Thyroid gland (tissue), 4 donors: ENCODE results near the gene DDX18. TPM values are rescaled to one million over a fixed set of nuclear protein-coding genes. Genes with fewer than 3 reads are reported as not detected.

Experiments used
- DNase-seq, 2 donors: peaks; one replicate each; pipeline ENCODE4 v3.0.0-alpha.2; 2019
- H3K27ac ChIP-seq, 3 donors: fragments of 200-600 bp; sonication (generic); 1 replicate in 2 of 3; 2 replicates in 1 of 3; pipeline ENCODE4 v1.5.1; 2016 to 2019; ENCODE audit warnings: mild to moderate bottlenecking in 1 of 3, moderate library complexity in 1 of 3
- H3K27me3 ChIP-seq: fragments of 200-600 bp; sonication (generic); one replicate; pipeline ENCODE4 v1.5.1; 2019
- H3K36me3 ChIP-seq, 2 donors: fragments of 200-600 bp; sonication (generic); one replicate each; pipeline ENCODE4 v1.5.1; 2016 to 2019
- H3K4me1 ChIP-seq, 2 donors: fragments of 200-600 bp; sonication (generic); one replicate each; pipeline ENCODE4 v1.5.1; 2017 to 2019
- H3K4me3 ChIP-seq, 3 donors: fragments of 200-600 bp; sonication (generic); replicated peaks in 1 of 3; 1 replicate in 2 of 3; 2 replicates in 1 of 3; pipeline ENCODE4 v1.5.1; 2016; ENCODE audit warnings: mild to moderate bottlenecking in 1 of 3
- H3K9me3 ChIP-seq: fragments of 200-600 bp; sonication (generic); one replicate; pipeline ENCODE4 v1.5.1; 2017
- CTCF ChIP-seq, 6 experiments: fragments of 200-600 bp in 3 of 6; fragments of 450-650 bp in 3 of 6; sonication (generic) in 3 of 6; IDR thresholded peaks; one replicate each; pipeline ENCODE4 v1.5.1; 2016 to 2019; ENCODE audit warnings: antibody characterized with exemption in 6 of 6, mild to moderate bottlenecking in 2 of 6, inconsistent platforms in 1 of 6, moderate library complexity in 1 of 6
- POLR2A ChIP-seq, 2 donors: fragments of 450-650 bp; IDR thresholded peaks; one replicate each; pipeline ENCODE4 v1.6.1; 2017; ENCODE audit warnings: antibody characterized with exemption in 2 of 2, mild to moderate bottlenecking in 2 of 2, moderate library complexity in 1 of 2
- WGBS, 2 donors: methylation state at CpG; one replicate each; pipeline ENCODE4 v1.1.5; 2017; 5-methylcytosine and 5-hydroxymethylcytosine counted together
- intact Hi-C: fragments of 100-400 bp; cut with DNase I; formaldehyde crosslinking; loops from one replicate; pipeline ENCODE4 v1.15.1; 2023
- total RNA-seq, 4 donors: library from RNA; depleted of rRNA; stranded (reverse); fragments of >200 nt; gene quantifications; one replicate each; pipeline ENCODE4 v1.2.3, GENCODE V29; 2016

DDX18 gene
- total RNA-seq, 4 donors from 2014 or later = 47.6 to 65.6 (median 49.0) TPM

- no peak overlapping the region for H3K4me3 ChIP-seq
- 38 to 41% methylated on average over 7 of the region's 7 CpGs for WGBS, 2 donors
- no peak overlapping the region for H3K27ac ChIP-seq
- H3K4me1 ChIP-seq = no peaks in the 10 kb centered on the region
- intact Hi-C loops = no loop called here
- no peaks in the 10 kb centered on the region for H3K27me3 ChIP-seq
- H3K9me3 ChIP-seq = no peaks in the 10 kb centered on the region
- no peak for TF ChIP-seq CTCF (IDR thresholded peaks at IDR 0.05)
- DNase-seq = no peak
- no peaks in the 10 kb centered on the region for H3K36me3 ChIP-seq
Observed at GRCh38 chr2:117850015-117850414, 35.5 kb downstream of the DDX18 start.

- no peak for DNase-seq
- Histone ChIP-seq H3K4me3 (no peak overlapping the region), H3K4me1 (no peaks in the 10 kb centered on the region), H3K36me3 (no peaks in the 10 kb centered on the region), H3K27ac (no peak overlapping the region), H3K9me3 (no peaks in the 10 kb centered on the region), H3K27me3 (no peaks in the 10 kb centered on the region)
- no peak for TF ChIP-seq CTCF (IDR thresholded peaks at IDR 0.05)
- no peak for TF ChIP-seq POLR2A (IDR thresholded peaks at IDR 0.05)
- intact Hi-C loops = no loop called here
- WGBS, 2 donors = 24 to 26% methylated on average over 4 of the region's 4 CpGs
Observed at GRCh38 chr2:117850461-117850860, 36.0 kb downstream of the DDX18 start.

GRCh38 chr2:117851969-117852368, 37.5 kb downstream of the DDX18 start:
- Histone ChIP-seq H3K36me3 (no peaks in the 10 kb centered on the region), H3K27ac (no peak overlapping the region), H3K4me1 (peaks cover 0 to 8% of the 10 kb centered on the region in 2 donors), H3K4me3 (no peak overlapping the region), H3K27me3 (no peaks in the 10 kb centered on the region), H3K9me3 (no peaks in the 10 kb centered on the region)
- no peak for TF ChIP-seq POLR2A (IDR thresholded peaks at IDR 0.05)
- WGBS, 2 donors = 56 to 57% methylated on average over 3 of the region's 3 CpGs
- DNase-seq = no peak
- intact Hi-C loops = no loop called here

- TF ChIP-seq CTCF (IDR thresholded peaks at IDR 0.05) (no peak), POLR2A (IDR thresholded peaks at IDR 0.05) (no peak)
- Histone ChIP-seq H3K27ac (no peak overlapping the region), H3K4me1 (peaks cover 0 to 8% of the 10 kb centered on the region in 2 donors), H3K27me3 (no peaks in the 10 kb centered on the region), H3K36me3 (no peaks in the 10 kb centered on the region), H3K9me3 (no peaks in the 10 kb centered on the region), H3K4me3 (no peak overlapping the region)
- intact Hi-C loops = no loop called here
- WGBS, 2 donors = 64 to 69% methylated on average over 2 of the region's 2 CpGs
- DNase-seq = no peak
Observed at GRCh38 chr2:117853316-117853715, 38.8 kb downstream of the DDX18 start.

- no peak for TF ChIP-seq CTCF (IDR thresholded peaks at IDR 0.05)
- TF ChIP-seq POLR2A (IDR thresholded peaks at IDR 0.05) = no peak
- DNase-seq = peak; percentile 51 to 70
- Histone ChIP-seq H3K4me1 (peaks cover 0 to 8% of the 10 kb centered on the region in 2 donors), H3K36me3 (no peaks in the 10 kb centered on the region), H3K27ac (no peak overlapping the region), H3K4me3 (no peak overlapping the region), H3K27me3 (no peaks in the 10 kb centered on the region), H3K9me3 (no peaks in the 10 kb centered on the region)
- WGBS, 2 donors = 34 to 75% methylated on average over 8 of the region's 8 CpGs
- intact Hi-C loops = no loop called here
Observed at GRCh38 chr2:117853873-117854272, 39.4 kb downstream of the DDX18 start.

GRCh38 chr2:117854610-117855009, 40.1 kb downstream of the DDX18 start:
- intact Hi-C loops = no loop called here
- no peaks in the 10 kb centered on the region for H3K9me3 ChIP-seq

More at GRCh38 chr2:117854610-117855009, 40.1 kb downstream of the DDX18 start:
- no peak overlapping the region for H3K4me3 ChIP-seq
- H3K36me3 ChIP-seq = no peaks in the 10 kb centered on the region
- no peak for DNase-seq
- H3K4me1 ChIP-seq = peaks cover 0 to 8% of the 10 kb centered on the region in 2 donors
- no peaks in the 10 kb centered on the region for H3K27me3 ChIP-seq
- TF ChIP-seq CTCF (IDR thresholded peaks at IDR 0.05) (no peak), POLR2A (IDR thresholded peaks at IDR 0.05) (no peak)
- whole genome bisulfite sequencing, 2 donors = 79 to 85% methylated on average over 6 of the region's 6 CpGs
- H3K27ac ChIP-seq = no peak overlapping the region
